RPMI8226 (cell line): ENCODE results near the gene RHBDD2.
"Not testable (repeated sequence)": the region's sequence is repeated elsewhere in the genome, so short reads cannot be mapped to it uniquely, and the experiment has no call there.

Experiments
- DNase-seq: peaks from one replicate; pipeline ENCODE4 v3.0.0-alpha.2; 2015

The RHBDD2 gene

DNA sequence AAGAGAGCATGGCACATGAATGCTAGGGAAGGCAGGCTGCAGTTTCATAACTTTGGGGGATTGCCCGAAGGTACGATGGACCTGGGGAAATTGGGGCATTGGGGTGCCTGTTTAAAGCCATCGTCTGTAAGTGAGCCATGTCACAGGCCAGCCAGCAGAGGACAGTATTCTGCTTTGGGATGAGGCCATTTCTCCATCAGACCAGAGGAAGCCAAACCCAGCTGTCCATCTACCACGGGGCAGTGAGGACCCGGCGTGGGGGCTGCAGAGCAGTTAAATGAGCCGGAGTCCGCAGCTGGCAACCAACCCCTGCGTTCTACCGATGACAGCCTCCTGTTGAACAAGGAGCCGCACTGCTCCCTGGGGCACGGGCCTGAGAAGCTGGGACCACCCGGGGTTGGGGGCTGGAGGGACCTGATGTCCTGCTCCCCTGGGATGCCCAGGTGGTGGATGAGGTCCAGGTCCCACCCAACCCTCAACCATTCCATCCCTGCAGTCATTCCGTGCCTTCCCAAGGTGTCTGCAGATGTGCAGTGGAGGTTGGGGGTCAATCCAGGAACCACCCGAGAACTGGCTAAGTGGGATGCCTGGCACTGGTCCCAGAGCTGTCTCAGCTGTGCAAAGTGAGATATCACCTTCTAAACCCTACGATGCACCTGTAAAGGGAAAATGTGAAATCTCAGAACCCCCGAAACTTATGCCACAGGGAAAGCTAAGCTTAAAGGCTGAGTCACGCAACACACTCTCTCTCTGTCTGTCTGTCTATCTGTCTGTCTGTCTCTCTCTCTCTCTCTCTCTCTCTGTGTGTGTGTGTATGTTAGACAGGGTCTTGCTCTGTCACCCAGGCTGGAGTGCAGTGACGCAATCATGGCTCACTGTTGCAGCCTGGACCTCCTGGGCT is 12.1 kb upstream of the RHBDD2 start:
- DNase-seq: peak; percentile 90

DNA sequence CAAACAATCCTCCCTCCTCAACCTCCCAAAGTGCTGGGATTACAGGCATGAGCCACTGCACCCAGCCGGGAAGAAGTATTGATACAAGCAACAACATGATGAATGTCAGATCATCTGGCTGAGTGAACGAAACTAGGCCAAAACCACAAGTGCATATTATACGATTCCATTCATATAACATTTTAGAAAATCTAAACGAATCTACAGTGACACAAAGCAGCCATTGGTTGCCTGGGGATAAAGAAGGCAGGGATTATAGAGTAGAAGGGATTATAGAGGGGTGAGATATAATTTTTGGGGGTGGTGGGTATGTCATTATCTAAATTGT is 11.5 kb upstream of the RHBDD2 start:
- peak; percentile 57 for DNase-seq

DNA sequence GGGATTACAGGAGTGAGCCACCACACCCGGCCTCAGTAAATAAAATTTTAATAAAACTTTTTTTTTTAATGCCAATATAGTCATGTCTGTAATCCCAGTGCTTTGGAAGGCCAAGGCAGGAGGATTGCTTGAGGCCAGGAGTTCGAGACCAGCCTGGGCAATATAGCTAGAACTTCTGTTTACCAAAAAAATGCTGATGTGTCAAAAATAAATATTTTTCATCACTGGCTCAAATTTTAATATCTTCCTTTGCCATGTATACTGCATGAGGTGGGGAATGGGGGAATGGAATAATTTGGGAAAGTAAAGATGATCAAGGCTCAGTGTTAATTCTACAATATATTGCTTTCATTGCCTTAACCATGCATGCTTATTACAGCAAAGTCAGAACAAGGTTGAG is 10.7 kb upstream of the RHBDD2 start:
- no peak for DNase-seq

DNA sequence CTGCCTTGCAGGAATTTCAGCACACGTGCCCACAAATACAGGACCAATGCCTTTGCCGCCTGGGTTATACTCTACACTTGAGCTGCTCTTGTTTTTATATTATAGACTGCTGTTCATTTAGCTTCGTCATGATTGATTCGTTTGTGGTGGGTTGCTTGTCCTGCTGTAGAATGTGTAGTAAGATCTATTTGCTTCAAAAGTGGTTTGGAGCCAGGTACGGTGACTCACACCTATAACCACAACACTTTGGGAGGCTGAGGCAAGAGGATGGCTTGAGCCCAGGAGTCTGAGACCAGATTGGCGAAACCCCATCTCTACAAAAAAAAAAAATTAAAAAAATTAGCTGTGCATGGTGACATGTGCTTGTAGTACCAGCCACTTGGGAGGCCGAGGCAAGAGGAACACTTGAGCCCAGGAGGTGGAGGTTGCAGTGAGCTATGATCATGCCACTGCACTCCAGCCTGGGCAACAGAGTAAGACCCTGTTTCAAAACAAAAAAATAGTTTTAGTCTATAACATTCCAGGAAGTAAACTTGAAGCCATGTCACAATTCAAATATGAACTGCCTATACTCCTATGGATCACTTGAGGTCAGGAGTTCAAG is 9.0 kb upstream of the RHBDD2 start:
- DNase-seq: no peak

DNA sequence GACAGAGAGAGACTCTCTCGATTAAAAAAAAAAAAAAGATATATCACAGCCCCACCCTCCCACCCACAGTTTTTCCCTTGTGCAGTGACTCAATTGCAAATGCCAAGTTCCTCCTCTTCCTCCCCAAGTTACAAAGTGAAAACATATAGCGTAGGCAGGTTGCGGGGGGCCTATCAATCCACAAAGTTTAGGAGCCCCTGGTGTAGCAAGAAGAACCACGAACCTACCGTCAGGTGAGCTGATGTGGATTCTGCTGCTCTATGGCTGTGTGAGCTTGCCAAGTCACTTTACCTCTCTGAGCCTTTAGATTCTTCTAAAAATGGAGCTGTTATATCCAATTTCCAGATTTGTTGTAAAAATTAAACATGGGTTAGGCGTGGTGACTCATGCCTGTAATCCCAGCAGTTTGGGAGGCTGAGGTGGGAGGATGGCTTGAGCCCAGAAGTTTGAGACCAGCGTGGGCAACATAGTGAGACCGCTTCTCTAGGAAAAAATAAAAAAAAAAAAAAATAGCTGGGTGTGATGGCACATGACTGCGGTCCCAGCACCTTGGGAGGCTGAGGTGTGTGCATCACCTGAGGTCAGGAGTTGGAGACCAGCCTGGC is 8.2 kb upstream of the RHBDD2 start:
- no peak for DNase-seq

DNA sequence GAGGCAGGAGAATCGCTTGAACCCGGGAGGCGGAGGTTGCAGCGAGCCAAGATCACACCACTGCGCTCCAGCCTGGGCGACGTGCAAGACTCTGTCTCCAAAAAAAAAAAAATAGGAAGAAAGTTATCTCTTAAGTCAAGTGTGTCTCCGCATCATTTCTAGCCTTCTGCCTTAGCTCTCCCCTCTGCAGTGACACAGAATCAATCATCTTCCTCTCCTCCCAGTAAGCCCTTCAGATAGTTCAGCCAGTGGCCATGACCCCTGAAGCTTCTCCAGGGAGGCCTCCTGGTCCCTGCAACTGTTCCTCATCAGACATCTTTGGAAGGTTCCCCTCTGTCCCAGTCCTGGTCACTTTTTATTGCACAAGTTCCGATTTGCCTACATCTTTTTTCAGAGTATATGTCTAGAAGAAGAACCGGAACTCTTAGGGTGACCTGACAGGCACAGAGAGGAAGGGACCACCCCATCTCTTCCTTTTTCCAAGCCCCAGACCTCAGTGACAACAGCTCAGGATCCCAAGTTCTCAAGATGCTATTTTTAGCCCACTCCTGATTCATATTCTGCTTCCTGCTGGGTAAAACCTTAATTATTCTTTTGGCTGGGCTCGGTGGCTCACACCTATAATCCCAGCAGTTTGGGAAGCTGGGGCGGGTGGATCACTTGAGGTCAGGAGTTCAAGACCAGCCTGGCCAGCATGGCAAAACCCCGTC is 6.6 kb upstream of the RHBDD2 start:
- DNase-seq: no peak

DNA sequence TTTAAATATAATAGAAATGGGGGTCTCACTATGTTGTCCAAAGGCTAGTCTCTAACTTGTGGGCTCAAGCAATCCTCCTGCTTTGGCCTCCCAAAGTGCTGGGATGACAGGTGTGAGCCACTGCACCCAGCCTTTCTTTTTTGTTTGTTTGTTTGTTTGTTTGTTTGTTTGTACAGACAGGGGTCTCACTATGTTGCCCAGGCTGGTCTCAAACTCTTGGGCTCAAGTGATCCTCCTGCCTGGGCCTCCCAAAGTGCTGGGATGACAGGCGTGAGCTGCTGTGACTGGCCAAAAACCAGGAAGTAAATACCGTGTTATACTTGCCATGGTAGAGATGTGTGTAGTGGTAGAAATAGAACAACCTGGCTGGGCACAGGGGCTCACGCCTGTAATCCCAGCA is 4.7 kb upstream of the RHBDD2 start:
- DNase-seq: not testable (repeated sequence)

DNA sequence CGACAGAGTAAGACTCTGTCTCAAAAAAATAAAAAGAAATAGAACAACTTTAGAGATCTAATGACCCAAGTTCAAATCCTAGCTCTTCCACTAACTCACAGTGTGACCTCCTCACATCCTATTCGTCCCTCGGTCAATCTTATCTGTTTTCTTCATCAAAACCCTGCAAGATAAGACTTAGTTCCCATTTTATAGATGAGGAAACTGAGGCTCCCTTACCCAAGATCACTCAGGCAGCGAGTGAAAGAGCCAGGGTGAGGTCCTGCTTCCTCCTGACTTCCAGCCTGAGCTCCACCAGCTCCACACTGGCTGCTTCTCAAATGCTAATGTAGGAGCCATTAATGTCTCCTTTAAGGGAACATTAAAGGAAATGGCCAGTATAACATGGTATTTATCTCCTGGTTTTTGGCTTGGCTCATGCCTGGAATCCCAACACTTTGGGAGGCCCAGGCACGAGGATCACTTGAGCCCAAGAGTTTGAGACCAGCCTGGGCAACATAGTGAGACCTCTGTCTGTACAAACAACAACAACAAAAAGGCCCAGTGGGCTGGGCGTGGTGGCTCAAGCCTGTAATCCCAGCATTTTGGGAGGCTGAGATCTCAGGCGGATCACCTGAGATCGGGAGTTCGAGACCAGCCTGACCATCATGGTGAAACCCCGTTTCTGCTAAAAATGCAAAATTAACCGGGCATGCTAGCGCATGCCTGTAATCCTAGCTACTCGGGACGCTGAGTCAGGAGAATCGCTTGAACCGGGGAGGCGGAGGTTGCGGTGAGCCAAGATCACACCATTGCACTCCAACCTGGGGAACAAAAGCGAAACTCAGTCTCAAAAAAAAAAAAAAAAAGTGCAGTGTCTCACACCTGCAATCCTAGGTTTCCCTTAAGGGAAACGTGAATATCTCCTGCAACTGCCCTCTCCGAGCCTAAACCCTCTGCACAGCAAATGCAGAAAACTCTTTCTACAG is 3.4 kb upstream of the RHBDD2 start:
- peak; percentile 95 for DNase-seq

DNA sequence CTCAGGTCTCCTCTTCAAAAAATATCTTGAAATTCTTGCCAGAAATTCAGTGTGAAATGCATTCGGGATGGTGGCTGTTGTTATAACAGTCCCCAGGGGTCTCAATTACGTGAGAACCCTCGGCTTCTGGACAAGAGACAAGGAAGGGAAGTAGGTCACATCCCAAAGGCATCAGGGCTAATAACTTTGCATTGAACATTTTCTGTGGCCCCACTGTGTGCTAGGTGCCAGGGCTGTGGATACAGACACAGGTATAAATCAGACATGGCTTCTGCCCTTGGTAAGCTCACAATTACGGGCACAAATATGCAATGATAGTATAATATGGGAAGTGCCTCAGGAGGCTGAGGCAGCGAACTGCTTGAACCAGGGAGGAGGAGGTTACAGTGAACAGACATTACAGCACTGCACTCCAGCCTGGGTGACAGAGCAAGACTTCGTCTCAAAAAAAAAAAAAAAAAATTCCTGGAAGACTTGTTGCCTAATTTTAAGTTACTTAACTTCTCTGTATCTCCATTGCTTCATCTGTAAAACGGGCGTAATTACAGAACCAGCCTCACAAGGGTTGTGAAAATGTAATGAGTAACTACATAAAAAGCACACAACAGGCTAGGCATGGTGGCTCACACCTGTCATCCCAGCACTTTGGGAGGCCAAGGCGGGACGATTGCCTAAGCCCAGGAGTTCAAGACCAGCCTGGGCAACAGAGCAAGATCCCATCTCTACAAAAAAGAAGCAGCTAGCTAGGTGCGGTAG is 2.5 kb upstream of the RHBDD2 start:
- DNase-seq: peak; percentile 46

DNA sequence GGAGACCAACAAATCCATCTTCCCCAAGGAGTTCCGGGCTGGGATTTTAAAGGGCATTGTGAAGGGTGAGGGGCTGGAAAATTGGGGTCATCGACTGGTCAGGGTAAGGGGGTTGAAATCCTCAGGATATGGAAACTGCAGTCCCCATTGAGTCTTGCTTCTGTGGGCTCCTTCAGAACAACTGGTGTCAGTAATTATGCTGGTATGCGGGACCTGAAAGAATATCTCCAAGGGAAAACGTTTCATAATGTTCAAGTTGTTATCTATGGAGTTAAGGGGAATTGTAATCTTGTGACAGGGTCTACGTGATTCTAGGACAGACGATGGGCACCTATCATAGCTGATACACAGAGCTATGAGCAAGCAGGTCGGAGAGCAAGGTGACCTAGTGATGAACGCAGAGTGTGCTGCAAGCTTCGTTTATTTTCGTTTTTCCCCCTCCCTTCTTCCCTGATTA is 494 bp upstream of the RHBDD2 start:
- no peak for DNase-seq

DNA sequence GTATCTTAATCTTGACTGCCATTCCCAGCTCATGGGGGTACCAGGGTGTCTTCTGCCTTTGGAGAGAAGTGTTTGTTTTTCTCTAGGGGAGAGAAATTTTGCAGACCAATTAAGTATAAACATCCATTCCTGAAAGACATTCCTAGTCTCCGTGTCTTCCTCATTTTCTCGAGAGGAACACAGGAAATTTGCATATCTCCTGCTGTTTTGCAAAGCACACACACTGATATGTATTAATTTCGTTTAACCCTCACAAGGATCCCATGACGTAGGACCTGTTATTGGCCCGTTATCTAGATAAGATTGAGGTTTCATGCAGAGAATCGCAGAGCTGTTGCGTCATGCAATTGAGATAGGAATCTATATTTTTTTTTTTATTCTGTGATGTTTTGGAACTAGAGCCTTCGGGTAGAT is 944 bp downstream of the RHBDD2 start:
- DNase-seq: no peak

DNA sequence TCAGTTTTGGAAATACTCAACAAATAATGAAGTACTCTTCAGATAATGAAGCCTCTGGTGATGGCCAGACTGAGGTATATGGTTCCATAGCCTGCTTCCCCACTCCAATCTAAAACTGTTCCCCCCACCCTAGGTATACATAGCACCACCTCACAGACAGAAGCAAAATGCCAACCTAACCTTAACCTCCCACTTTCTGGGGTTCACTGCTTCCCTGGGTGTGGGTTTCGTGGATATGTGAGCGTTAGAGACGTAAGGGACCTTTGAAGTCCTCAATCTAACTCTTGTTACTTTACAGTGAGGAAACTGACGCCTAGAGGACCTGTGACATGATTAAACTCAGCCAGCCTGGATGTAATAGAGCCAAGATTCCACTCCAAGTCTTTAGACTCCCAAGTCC is 1.4 kb downstream of the RHBDD2 start:
- DNase-seq: no peak

DNA sequence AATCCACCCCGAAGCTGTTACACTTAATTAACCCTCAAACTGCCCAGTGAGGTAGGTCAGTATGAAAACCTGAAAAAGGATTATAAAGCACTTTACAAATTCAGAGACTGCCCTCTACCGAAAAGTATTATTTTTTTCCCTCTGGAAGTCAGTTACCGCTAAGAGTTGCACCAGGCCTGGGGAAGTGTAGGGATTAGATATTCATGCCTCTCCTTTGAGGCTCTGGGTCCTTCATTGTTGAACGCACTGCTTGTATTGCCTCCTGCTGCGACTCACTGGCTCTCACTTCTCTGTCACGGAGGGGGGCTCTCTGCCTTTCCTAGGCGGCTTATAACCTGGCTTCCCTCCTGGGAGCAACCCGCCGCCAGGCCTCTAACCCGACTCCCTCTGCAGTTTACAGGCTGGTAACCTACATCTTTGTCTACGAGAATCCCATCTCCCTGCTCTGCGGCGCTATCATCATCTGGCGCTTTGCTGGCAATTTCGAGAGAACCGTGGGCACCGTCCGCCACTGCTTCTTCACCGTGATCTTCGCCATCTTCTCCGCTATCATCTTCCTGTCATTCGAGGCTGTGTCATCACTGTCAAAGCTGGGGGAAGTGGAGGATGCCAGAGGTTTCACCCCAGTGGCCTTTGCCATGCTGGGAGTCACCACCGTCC is 2.7 kb downstream of the RHBDD2 start:
- no peak for DNase-seq

DNA sequence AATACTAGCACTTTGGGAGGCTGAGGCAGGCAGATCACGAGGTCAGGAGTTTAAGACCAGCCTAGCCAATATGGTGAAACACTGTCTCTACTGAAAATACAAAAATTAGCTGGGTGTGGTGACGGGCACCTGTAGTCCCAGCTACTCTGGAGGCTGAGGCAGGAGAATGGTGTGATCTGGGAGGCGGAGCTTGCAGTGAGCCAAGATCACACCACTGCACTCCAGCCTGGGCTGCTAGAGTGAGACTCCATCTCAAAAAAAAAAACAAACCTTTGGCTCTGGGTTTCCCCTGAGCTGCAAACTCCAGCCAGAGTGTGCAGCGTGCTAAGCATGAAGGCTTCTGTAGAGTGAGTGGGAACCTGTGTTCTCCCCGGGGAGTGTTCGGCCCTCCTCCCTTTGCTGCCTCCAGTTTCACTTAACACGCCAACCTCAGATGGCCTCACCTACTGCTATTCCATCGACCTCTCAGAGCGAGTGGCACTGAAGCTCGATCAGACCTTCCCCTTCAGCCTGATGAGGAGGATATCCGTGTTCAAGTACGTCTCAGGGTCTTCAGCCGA is 4.5 kb downstream of the RHBDD2 start:
- DNase-seq: not testable (repeated sequence)

DNA sequence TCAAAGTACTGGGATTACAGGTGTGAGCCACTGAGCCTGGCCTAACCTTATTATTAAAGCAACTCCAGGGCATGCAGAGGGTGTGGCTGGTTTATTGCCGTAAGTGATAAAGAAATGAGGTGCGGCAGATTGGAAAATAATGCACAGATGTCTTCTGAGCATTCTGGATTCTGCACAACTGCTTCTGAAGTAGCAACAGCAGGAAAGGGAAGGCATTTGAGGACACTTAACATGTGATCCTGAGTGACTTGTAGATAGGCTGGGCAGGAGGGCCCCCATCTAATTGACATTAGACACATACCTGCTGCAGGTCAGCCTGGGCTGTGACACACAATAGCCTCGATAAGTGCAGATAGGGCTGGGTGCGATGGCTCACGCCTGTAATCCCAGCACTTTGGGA is 5.6 kb downstream of the RHBDD2 start:
- no peak for DNase-seq

DNA sequence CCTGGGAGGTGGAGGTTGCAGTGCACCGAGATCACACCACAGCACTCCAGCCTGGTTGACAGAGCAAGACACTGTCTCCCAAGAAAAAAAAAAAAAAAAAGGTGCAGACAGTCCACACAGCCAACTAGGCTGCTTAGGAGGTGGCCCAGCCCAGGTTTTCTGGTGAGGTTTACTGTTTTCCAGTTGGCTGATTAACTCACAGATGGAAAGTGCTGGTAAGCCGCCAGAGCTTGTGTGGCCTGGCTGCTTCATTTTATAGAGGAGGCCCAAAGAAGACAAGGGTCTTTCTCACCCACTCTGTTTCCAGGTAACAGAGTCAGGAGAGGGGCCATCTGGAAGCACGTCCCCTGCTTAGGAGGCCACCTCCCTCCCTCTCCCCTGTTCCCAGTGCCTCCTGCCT is 6.2 kb downstream of the RHBDD2 start:
- no peak for DNase-seq

DNA sequence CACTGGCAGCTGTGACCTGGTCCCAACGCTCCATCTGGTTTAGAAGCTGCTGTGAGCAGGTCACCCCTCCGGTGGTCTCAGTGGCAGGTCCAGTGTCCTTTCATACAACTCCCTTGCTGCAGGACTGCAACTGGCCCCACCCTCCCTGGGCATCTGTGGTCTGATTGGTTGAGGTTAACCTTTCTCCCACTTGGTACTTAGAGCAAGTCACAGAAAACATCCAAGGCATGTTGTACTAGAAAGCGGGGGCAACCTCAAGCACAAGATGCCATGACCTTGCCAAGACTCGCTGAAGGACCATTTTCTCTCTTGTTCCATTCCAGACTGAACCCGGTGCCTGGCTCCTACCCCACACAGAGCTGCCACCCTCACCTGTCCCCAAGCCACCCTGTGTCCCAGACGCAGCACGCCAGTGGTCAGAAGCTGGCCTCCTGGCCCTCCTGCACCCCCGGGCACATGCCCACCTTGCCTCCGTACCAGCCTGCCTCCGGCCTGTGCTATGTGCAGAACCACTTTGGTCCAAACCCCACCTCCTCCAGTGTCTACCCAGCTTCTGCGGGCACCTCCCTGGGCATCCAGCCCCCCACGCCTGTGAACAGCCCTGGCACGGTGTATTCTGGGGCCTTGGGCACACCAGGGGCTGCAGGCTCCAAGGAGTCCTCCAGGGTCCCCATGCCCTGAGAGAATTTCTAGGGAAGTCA is 9.0 kb downstream of the RHBDD2 start:
- DNase-seq: no peak

DNA sequence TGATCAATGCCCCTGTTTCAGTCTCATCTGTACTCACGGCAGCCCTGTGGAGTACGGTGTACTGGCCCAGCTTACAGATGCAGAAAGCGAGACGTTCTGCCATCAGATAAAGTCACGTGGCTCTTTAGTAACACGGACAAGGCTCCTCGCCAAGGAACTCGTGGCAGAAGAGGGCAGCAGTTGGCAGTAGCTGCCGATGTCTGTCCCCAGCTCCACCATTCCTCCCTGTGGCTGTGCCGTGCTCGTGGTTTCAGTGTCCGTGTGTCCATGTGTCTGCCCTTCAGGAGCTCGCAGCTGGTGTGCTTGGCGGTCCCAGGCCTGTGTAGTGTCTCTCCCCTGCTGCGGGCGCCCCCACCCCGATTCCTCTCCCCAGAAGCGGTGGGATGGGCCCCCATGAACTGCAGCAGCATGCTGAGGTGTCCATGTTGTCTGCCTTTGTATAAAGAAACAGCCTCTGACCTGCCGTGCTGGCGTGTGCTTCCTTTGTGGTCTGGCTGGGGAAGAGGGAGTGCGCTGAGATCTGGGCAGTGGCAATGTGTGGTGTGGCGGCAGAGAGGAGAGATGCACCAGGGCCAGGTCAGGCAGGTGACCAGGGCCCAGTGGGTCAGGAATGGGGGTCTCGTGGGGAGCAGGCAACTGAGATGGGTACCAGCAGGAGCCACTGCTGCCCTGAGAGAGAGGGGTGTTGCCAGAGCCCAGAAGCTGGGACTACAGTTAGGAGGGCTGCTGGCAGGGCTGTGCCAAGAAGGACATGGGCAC is 9.8 kb downstream of the RHBDD2 start:
- DNase-seq: no peak

DNA sequence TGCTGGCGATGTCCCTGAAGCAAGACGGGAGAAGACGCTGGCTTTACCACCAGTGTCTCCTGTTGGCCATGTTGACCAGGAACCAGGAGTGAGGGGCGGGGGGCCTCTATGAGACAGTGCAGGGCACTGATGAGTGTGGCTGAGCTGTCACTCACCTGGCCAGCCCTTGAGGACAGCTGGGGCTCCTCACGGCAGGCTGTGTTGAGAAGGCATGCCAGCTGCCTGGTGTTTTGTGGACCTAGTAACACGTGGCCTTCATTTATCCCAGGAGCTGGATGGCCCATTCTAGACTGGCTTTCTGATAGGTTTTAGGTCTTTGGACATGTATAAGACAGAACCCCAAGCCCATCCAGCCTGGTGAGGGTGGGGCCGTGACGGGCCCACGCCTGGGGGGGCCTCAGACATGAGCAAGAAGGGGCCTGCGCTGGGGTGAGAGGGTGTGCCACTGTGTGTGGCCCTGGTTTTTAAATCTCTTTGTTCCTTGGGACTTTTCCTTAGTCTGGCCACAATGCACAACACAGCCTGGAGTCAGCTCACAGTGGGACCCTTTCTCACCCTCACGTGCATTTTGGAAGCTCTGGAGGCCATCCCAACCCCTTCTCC is 10.5 kb downstream of the RHBDD2 start:
- no peak for DNase-seq
